Measurements from ENCODE around the gene HIVEP3.

- TF ChIP-seq, protein P1, sequence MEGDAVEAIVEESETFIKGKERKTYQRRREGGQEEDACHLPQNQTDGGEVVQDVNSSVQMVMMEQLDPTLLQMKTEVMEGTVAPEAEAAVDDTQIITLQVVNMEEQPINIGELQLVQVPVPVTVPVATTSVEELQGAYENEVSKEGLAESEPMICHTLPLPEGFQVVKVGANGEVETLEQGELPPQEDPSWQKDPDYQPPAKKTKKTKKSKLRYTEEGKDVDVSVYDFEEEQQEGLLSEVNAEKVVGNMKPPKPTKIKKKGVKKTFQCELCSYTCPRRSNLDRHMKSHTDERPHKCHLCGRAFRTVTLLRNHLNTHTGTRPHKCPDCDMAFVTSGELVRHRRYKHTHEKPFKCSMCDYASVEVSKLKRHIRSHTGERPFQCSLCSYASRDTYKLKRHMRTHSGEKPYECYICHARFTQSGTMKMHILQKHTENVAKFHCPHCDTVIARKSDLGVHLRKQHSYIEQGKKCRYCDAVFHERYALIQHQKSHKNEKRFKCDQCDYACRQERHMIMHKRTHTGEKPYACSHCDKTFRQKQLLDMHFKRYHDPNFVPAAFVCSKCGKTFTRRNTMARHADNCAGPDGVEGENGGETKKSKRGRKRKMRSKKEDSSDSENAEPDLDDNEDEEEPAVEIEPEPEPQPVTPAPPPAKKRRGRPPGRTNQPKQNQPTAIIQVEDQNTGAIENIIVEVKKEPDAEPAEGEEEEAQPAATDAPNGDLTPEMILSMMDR (IDR thresholded peaks at IDR 0.05): no peak
- TF ChIP-seq EZH2phosphoT487 (IDR thresholded peaks at IDR 0.05) (no peak), EZH2 (IDR thresholded peaks at IDR 0.05) (no peak)
Observed at GRCh38 chr1:41673806-41674205, 244.9 kb downstream of the HIVEP3 start.
